HG02885 (cell line): ENCODE measurements around the gene PRSS37.
A peak's percentile ranks its signal among the peaks of the same experiment; 100 is the strongest.
"Not testable (repeated sequence)": the region's sequence is repeated elsewhere in the genome, so short reads cannot be mapped to it uniquely, and the experiment has no call there.

ENCODE experiments used
- ATAC-seq: cut with Tn5 transposase; IDR thresholded peaks from one replicate; pipeline ENCODE4 v1.9.1; 2021; ENCODE audit warnings: mild to moderate bottlenecking; ENCODE audit not compliant: unreplicated experiment, poor library complexity

The PRSS37 gene

GRCh38 chr7:141841385-141841784 is at the start of gene PRSS37:
PRSS37 (minus strand) TSS chr7:141841485; CDS start chr7:141841049, 436 bp downstream.
- ATAC-seq: no peak

- no peak for ATAC-seq
These were observed 48.0 kb upstream of the PRSS37 start for GRCh38 chr7:141889321-141889720.

GRCh38 chr7:141884539-141885225 is 43.4 kb upstream of the PRSS37 start:
- peak; percentile 87 for ATAC-seq

GRCh38 chr7:141880960-141881359 is 39.7 kb upstream of the PRSS37 start:
- ATAC-seq: no peak

- ATAC-seq: no peak
These were observed 36.1 kb upstream of the PRSS37 start for GRCh38 chr7:141877365-141877764.

GRCh38 chr7:141876371-141876770 is 35.1 kb upstream of the PRSS37 start:
- ATAC-seq: no peak

- ATAC-seq: no peak
These were observed 34.2 kb upstream of the PRSS37 start for GRCh38 chr7:141875453-141875852.

GRCh38 chr7:141874787-141875186 is 33.5 kb upstream of the PRSS37 start:
- no peak for ATAC-seq

- ATAC-seq: no peak
These were observed 31.6 kb upstream of the PRSS37 start for GRCh38 chr7:141872931-141873330.

- ATAC-seq: no peak
These were observed 25.7 kb upstream of the PRSS37 start for GRCh38 chr7:141866974-141867373.

GRCh38 chr7:141864765-141865447 is 23.6 kb upstream of the PRSS37 start:
- ATAC-seq: no peak

GRCh38 chr7:141860207-141860606 is 18.9 kb upstream of the PRSS37 start:
- ATAC-seq: no peak

GRCh38 chr7:141847996-141848395 is 6.7 kb upstream of the PRSS37 start:
- ATAC-seq: no peak

GRCh38 chr7:141844256-141844655 is 3.0 kb upstream of the PRSS37 start:
- ATAC-seq: no peak

GRCh38 chr7:141842904-141843303 is 1.6 kb upstream of the PRSS37 start:
- ATAC-seq: no peak

- ATAC-seq: no peak
These were observed 577 bp downstream of the PRSS37 start for GRCh38 chr7:141840708-141841107.

- ATAC-seq: no peak
These were observed 2.0 kb downstream of the PRSS37 start for GRCh38 chr7:141839256-141839655.

- ATAC-seq: no peak
These were observed 2.7 kb downstream of the PRSS37 start for GRCh38 chr7:141838581-141838980.

GRCh38 chr7:141837683-141838082 is 3.6 kb downstream of the PRSS37 start:
- ATAC-seq: no peak

- not testable (repeated sequence) for ATAC-seq
These were observed 18.9 kb downstream of the PRSS37 start for GRCh38 chr7:141822432-141822831.

- no peak for ATAC-seq
These were observed 21.2 kb downstream of the PRSS37 start for GRCh38 chr7:141820067-141820466.

GRCh38 chr7:141792526-141792925 is 48.8 kb downstream of the PRSS37 start:
- no peak for ATAC-seq
